GM23338 (cell line): ENCODE measurements around the gene ZBTB20. TPM values are rescaled to one million over a fixed set of nuclear protein-coding genes. Genes with fewer than 3 reads are reported as not detected.

Source experiments
- ATAC-seq: fragments of 200-7000 bp; cut with Tn5 transposase; 3 replicates; pipeline ENCODE4 v1.9.1; 2020
- DNase-seq: peaks from one replicate; pipeline ENCODE4 v3.0.0-alpha.2; 2015; ENCODE audit warnings: low spot score
- H2AFZ ChIP-seq: fragments of 200-600 bp; sonication (generic); 2 replicates; pipeline ENCODE4 v1.8.0; 2016; ENCODE audit warnings: antibody characterized with exemption, mild to moderate bottlenecking, moderate library complexity
- H3F3A ChIP-seq: fragments of 200-600 bp; sonication (generic); replicated peaks from 2 replicates; pipeline ENCODE4 v1.8.0; 2017; ENCODE audit warnings: antibody characterized with exemption, mixed run types, low read depth
- H3K27ac ChIP-seq: fragments of 200-600 bp; sonication (generic); 2 replicates; pipeline ENCODE4 v1.6.1; 2016; ENCODE audit warnings: low read depth
- H3K27me3 ChIP-seq: fragments of 200-600 bp; sonication (generic); 2 replicates; pipeline ENCODE4 v1.8.0; 2016; ENCODE audit warnings: mild to moderate bottlenecking, mixed run types, moderate library complexity; ENCODE audit not compliant: insufficient read depth
- H3K36me3 ChIP-seq: fragments of 200-600 bp; sonication (generic); 2 replicates; pipeline ENCODE4 v1.8.0; 2016; ENCODE audit warnings: mild to moderate bottlenecking; ENCODE audit not compliant: insufficient read depth
- H3K4me1 ChIP-seq: fragments of 200-600 bp; sonication (generic); 2 replicates; pipeline ENCODE4 v1.8.0; 2016; ENCODE audit warnings: mild to moderate bottlenecking, moderate library complexity; ENCODE audit not compliant: insufficient read depth
- H3K4me2 ChIP-seq: fragments of 200-600 bp; sonication (generic); 2 replicates; pipeline ENCODE4 v1.7.1; 2017; ENCODE audit warnings: mixed run types
- H3K4me3 ChIP-seq: fragments of 200-600 bp; sonication (generic); 2 replicates; pipeline ENCODE4 v1.6.1; 2016; ENCODE audit warnings: mixed run types
- H3K79me2 ChIP-seq: fragments of 200-600 bp; sonication (generic); replicated peaks from 2 replicates; pipeline ENCODE4 v1.8.0; 2017; ENCODE audit warnings: mild to moderate bottlenecking; ENCODE audit not compliant: insufficient read depth
- H3K9me2 ChIP-seq: fragments of 200-600 bp; sonication (generic); 2 replicates; pipeline ENCODE4 v1.8.0; 2017; ENCODE audit not compliant: insufficient read depth
- H4K20me1 ChIP-seq: fragments of 200-600 bp; sonication (generic); replicated peaks from 2 replicates; pipeline ENCODE4 v1.8.0; 2017; ENCODE audit warnings: mild to moderate bottlenecking; ENCODE audit not compliant: insufficient read depth
- H3K27ac Mint-ChIP-seq: 2 replicates; pipeline ENCODE4 v1.8.0; 2020; ENCODE audit warnings: inconsistent platforms, mild to moderate bottlenecking, moderate library complexity, mixed read lengths
- H3K27me3 Mint-ChIP-seq: 3 replicates; pipeline ENCODE4 v1.8.0; 2022; ENCODE audit warnings: low read depth, mild to moderate bottlenecking, moderate library complexity, mixed read lengths, inconsistent platforms; ENCODE audit not compliant: insufficient read depth, poor library complexity
- H3K36me3 Mint-ChIP-seq: 3 replicates; pipeline ENCODE4 v1.8.0; 2021; ENCODE audit warnings: low read depth, mild to moderate bottlenecking, inconsistent platforms, moderate library complexity, mixed read lengths
- H3K4me1 Mint-ChIP-seq: 3 replicates; pipeline ENCODE4 v1.8.0; 2020; ENCODE audit warnings: mild to moderate bottlenecking, inconsistent platforms, mixed read lengths
- H3K4me3 Mint-ChIP-seq: 3 replicates; pipeline ENCODE4 v1.8.0; 2021; ENCODE audit warnings: moderate library complexity, mild to moderate bottlenecking, inconsistent platforms, mixed read lengths
- H3K9me3 Mint-ChIP-seq: 3 replicates; pipeline ENCODE4 v1.8.0; 2020; ENCODE audit warnings: moderate library complexity, mild to moderate bottlenecking, inconsistent platforms, mixed read lengths
- CREB1 ChIP-seq: fragments of 250-450 bp; sonication (Bioruptor Pico); IDR thresholded peaks from 2 replicates; pipeline ENCODE4 v1.5.0; 2020; ENCODE audit warnings: low read depth, mild to moderate bottlenecking, moderate library complexity
- EZH2 ChIP-seq: fragments of 200-600 bp; sonication (generic); IDR thresholded peaks from one replicate; pipeline ENCODE4 v1.8.0; 2017; ENCODE audit warnings: antibody characterized with exemption, mild to moderate bottlenecking, low read depth; ENCODE audit not compliant: unreplicated experiment
- EZH2phosphoT487 ChIP-seq: fragments of 200-600 bp; sonication (generic); IDR thresholded peaks from one replicate; pipeline ENCODE4 v1.8.1; 2018; ENCODE audit warnings: antibody characterized with exemption; ENCODE audit not compliant: unreplicated experiment
- JUNB ChIP-seq: IDR thresholded peaks from one replicate; pipeline ENCODE4 v1.6.1; 2016; ENCODE audit warnings: antibody characterized with exemption; ENCODE audit not compliant: unreplicated experiment
- POLR2AphosphoS5 ChIP-seq: IDR thresholded peaks from 2 replicates; pipeline ENCODE4 v1.6.1; 2016; ENCODE audit warnings: antibody characterized with exemption, low read depth
- STAT1 ChIP-seq: IDR thresholded peaks from one replicate; pipeline ENCODE4 v1.6.1; 2016; ENCODE audit warnings: antibody characterized with exemption; ENCODE audit not compliant: unreplicated experiment
- ZNF114 ChIP-seq: fragments of 250-450 bp; sonication (Bioruptor Pico); IDR thresholded peaks from 2 replicates; pipeline ENCODE4 v1.5.0; 2020; ENCODE audit warnings: mild to moderate bottlenecking, moderate library complexity
- ZNF331 ChIP-seq: fragments of 250-450 bp; sonication (Bioruptor Pico); IDR thresholded peaks from 2 replicates; pipeline ENCODE4 v1.5.0; 2020; ENCODE audit warnings: low read depth, mild to moderate bottlenecking, moderate library complexity
- polyA plus RNA-seq: library from polyadenylated mRNA; unstranded; fragments of >200 nt; fragmentation: Nextera tagmentation; extraction: Ambion mirVana; gene quantifications from 2 replicates; pipeline ENCODE4 v1.2.1, GENCODE V29; 2016
- total RNA-seq: library from RNA; depleted of rRNA; stranded (reverse); fragments of >200 nt; shearing (Covaris generic); gene quantifications from 2 replicates; pipeline ENCODE4 v1.2.3, GENCODE V29; 2014
- TF ChIP-seq, protein P1 (sequence below), 2 experiments: fragments of 200-600 bp in 1 of 2; sonication (generic) in 1 of 2; conservative IDR thresholded peaks; 2 replicates each; pipeline versions ENCODE4 v1.5.1 to v1.6.1; 2016 to 2017; ENCODE audit warnings: antibody characterized with exemption in 2 of 2, low read depth in 2 of 2, mild to moderate bottlenecking in 2 of 2, moderate library complexity in 1 of 2
- TF ChIP-seq, protein P2 (sequence below): IDR thresholded peaks from one replicate; pipeline ENCODE4 v1.6.1; 2018; ENCODE audit warnings: antibody characterized with exemption; ENCODE audit not compliant: unreplicated experiment
- TF ChIP-seq, protein P3 (sequence below): fragments of 250-450 bp; sonication (Bioruptor Pico); IDR thresholded peaks from 2 replicates; pipeline ENCODE4 v1.5.0; 2020; ENCODE audit warnings: mild to moderate bottlenecking, moderate library complexity

The ZBTB20 gene
- total and polyA plus RNA-seq, 2 experiments from 2014 or later, result 2.0 to 3.3 TPM

DNA sequence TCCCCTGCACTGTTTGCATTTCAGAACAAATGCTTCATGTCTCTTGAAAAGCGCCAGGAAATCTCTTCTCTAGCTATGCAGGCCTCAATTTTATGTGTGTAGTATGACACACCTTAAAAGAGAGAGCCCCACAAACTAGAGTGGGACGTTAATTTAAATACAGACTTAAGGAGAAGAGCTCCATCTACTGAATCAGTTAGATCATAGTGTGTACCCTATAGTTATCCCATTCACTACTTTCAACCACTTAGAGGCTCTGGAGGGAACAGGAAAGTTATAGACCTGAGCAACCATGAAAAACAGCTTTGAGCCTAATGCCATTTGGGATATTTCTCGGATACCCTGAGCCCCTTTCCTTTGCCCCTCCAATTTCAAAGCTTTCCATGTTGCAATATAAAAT is 699.5 kb downstream of the ZBTB20 start:
- Histone ChIP-seq H3K27ac (no peak overlapping the region), H3K36me3 (no peaks in the 10 kb centered on the region), H3K4me3 (no peak overlapping the region), H3K4me1 (peaks cover 8% of the 10 kb centered on the region), H3K27me3 (no peaks in the 10 kb centered on the region), H2AFZ (no peak overlapping the region), H3K79me2 (no peaks in the 10 kb centered on the region), H3K4me2 (no peak overlapping the region), H3K9me2 (no peaks in the 10 kb centered on the region), H4K20me1 (no peaks in the 10 kb centered on the region), H3F3A (no peaks in the 10 kb centered on the region)
- Mint-ChIP-seq H3K4me1 (peaks cover 38% of the 10 kb centered on the region), H3K27ac (no peak overlapping the region), H3K36me3 (no peaks in the 10 kb centered on the region), H3K27me3 (no peaks in the 10 kb centered on the region), H3K4me3 (no peak overlapping the region), H3K9me3 (no peaks in the 10 kb centered on the region)
- no peak for TF ChIP-seq JUNB
- TF ChIP-seq, protein P1, sequence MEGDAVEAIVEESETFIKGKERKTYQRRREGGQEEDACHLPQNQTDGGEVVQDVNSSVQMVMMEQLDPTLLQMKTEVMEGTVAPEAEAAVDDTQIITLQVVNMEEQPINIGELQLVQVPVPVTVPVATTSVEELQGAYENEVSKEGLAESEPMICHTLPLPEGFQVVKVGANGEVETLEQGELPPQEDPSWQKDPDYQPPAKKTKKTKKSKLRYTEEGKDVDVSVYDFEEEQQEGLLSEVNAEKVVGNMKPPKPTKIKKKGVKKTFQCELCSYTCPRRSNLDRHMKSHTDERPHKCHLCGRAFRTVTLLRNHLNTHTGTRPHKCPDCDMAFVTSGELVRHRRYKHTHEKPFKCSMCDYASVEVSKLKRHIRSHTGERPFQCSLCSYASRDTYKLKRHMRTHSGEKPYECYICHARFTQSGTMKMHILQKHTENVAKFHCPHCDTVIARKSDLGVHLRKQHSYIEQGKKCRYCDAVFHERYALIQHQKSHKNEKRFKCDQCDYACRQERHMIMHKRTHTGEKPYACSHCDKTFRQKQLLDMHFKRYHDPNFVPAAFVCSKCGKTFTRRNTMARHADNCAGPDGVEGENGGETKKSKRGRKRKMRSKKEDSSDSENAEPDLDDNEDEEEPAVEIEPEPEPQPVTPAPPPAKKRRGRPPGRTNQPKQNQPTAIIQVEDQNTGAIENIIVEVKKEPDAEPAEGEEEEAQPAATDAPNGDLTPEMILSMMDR (conservative IDR thresholded peaks at IDR 0.05; ENCODE audit: low read depth in 2 of 2), result peak in 1 of 2 experiments; percentile 32; a peak in 2 of 4 replicates
- ATAC-seq, result peak; percentile 68
- no peak for DNase-seq

DNA sequence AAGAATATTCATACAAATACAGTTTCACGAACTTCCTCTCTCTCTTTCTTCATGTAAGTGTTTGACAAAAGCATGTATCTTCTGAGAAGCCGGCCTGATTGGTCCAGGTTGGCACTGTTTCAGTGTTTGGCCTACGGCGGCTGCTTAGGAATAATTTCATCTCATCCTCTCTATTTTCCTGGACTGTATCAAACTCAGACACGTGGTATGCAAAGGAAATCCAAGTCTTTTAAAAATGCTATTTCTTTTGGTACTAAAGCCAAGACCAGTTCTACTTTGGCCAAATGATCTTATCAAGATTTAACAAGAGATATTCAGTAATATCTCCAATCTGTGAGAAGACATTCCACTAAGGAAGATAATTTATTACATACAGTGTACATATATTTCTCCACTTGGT is 700.5 kb downstream of the ZBTB20 start:
- Mint-ChIP-seq H3K27ac (0 out of 2 replicates have a peak overlapping the region, but pooled peaks have one; percentile 43), H3K9me3 (no peaks in the 10 kb centered on the region), H3K4me3 (no peak overlapping the region), H3K27me3 (no peaks in the 10 kb centered on the region), H3K4me1 (peaks cover 39% of the 10 kb centered on the region), H3K36me3 (no peaks in the 10 kb centered on the region)
- ATAC-seq (no peak), DNase-seq (no peak)
- H3K79me2 ChIP-seq, result no peaks in the 10 kb centered on the region
- no peaks in the 10 kb centered on the region for H3F3A ChIP-seq
- H3K9me2 ChIP-seq, result no peaks in the 10 kb centered on the region
- no peak overlapping the region for H3K4me3 ChIP-seq
- H3K36me3 ChIP-seq, result no peaks in the 10 kb centered on the region
- no peak overlapping the region for H3K4me2 ChIP-seq
- H4K20me1 ChIP-seq, result no peaks in the 10 kb centered on the region
- H2AFZ ChIP-seq, result no peak overlapping the region
- no peak overlapping the region for H3K27ac ChIP-seq
- no peaks in the 10 kb centered on the region for H3K27me3 ChIP-seq
- H3K4me1 ChIP-seq, result peaks cover 1% of the 10 kb centered on the region
- TF ChIP-seq CREB1, result no peak
- TF ChIP-seq EZH2, result no peak
- TF ChIP-seq, protein P2, sequence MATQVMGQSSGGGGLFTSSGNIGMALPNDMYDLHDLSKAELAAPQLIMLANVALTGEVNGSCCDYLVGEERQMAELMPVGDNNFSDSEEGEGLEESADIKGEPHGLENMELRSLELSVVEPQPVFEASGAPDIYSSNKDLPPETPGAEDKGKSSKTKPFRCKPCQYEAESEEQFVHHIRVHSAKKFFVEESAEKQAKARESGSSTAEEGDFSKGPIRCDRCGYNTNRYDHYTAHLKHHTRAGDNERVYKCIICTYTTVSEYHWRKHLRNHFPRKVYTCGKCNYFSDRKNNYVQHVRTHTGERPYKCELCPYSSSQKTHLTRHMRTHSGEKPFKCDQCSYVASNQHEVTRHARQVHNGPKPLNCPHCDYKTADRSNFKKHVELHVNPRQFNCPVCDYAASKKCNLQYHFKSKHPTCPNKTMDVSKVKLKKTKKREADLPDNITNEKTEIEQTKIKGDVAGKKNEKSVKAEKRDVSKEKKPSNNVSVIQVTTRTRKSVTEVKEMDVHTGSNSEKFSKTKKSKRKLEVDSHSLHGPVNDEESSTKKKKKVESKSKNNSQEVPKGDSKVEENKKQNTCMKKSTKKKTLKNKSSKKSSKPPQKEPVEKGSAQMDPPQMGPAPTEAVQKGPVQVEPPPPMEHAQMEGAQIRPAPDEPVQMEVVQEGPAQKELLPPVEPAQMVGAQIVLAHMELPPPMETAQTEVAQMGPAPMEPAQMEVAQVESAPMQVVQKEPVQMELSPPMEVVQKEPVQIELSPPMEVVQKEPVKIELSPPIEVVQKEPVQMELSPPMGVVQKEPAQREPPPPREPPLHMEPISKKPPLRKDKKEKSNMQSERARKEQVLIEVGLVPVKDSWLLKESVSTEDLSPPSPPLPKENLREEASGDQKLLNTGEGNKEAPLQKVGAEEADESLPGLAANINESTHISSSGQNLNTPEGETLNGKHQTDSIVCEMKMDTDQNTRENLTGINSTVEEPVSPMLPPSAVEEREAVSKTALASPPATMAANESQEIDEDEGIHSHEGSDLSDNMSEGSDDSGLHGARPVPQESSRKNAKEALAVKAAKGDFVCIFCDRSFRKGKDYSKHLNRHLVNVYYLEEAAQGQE, result no peak
- TF ChIP-seq ZNF114, result no peak
- TF ChIP-seq POLR2AphosphoS5, result no peak
- TF ChIP-seq ZNF331 (CRISPR knock-in tag), result no peak
- no peak for TF ChIP-seq EZH2phosphoT487
- TF ChIP-seq, protein P3, sequence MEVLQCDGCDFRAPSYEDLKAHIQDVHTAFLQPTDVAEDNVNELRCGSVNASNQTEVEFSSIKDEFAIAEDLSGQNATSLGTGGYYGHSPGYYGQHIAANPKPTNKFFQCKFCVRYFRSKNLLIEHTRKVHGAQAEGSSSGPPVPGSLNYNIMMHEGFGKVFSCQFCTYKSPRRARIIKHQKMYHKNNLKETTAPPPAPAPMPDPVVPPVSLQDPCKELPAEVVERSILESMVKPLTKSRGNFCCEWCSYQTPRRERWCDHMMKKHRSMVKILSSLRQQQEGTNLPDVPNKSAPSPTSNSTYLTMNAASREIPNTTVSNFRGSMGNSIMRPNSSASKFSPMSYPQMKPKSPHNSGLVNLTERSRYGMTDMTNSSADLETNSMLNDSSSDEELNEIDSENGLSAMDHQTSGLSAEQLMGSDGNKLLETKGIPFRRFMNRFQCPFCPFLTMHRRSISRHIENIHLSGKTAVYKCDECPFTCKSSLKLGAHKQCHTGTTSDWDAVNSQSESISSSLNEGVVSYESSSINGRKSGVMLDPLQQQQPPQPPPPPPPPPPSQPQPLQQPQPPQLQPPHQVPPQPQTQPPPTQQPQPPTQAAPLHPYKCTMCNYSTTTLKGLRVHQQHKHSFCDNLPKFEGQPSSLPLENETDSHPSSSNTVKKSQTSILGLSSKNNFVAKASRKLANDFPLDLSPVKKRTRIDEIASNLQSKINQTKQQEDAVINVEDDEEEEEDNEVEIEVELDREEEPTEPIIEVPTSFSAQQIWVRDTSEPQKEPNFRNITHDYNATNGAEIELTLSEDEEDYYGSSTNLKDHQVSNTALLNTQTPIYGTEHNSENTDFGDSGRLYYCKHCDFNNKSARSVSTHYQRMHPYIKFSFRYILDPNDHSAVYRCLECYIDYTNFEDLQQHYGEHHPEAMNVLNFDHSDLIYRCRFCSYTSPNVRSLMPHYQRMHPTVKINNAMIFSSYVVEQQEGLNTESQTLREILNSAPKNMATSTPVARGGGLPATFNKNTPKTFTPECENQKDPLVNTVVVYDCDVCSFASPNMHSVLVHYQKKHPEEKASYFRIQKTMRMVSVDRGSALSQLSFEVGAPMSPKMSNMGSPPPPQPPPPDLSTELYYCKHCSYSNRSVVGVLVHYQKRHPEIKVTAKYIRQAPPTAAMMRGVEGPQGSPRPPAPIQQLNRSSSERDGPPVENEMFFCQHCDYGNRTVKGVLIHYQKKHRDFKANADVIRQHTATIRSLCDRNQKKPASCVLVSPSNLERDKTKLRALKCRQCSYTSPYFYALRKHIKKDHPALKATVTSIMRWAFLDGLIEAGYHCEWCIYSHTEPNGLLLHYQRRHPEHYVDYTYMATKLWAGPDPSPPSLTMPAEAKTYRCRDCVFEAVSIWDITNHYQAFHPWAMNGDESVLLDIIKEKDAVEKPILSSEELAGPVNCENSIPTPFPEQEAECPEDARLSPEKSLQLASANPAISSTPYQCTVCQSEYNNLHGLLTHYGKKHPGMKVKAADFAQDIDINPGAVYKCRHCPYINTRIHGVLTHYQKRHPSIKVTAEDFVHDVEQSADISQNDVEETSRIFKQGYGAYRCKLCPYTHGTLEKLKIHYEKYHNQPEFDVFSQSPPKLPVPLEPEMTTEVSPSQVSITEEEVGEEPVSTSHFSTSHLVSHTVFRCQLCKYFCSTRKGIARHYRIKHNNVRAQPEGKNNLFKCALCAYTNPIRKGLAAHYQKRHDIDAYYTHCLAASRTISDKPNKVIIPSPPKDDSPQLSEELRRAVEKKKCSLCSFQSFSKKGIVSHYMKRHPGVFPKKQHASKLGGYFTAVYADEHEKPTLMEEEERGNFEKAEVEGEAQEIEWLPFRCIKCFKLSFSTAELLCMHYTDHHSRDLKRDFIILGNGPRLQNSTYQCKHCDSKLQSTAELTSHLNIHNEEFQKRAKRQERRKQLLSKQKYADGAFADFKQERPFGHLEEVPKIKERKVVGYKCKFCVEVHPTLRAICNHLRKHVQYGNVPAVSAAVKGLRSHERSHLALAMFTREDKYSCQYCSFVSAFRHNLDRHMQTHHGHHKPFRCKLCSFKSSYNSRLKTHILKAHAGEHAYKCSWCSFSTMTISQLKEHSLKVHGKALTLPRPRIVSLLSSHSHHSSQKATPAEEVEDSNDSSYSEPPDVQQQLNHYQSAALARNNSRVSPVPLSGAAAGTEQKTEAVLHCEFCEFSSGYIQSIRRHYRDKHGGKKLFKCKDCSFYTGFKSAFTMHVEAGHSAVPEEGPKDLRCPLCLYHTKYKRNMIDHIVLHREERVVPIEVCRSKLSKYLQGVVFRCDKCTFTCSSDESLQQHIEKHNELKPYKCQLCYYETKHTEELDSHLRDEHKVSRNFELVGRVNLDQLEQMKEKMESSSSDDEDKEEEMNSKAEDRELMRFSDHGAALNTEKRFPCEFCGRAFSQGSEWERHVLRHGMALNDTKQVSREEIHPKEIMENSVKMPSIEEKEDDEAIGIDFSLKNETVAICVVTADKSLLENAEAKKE (CRISPR knock-in tag), result no peak
- TF ChIP-seq STAT1, result no peak
- no peak for TF ChIP-seq JUNB
